HL-60 (cell line): ENCODE measurements around the gene HSFX2.

Experiments
- GABPA ChIP-seq: IDR thresholded peaks from 2 replicates; pipeline ENCODE4 v1.6.1; 2012; ENCODE audit warnings: low read depth
- POLR2AphosphoS5 ChIP-seq: IDR thresholded peaks from 2 replicates; pipeline ENCODE4 v1.6.1; 2012; ENCODE audit warnings: low read depth
- TF ChIP-seq, protein P1 (sequence below): IDR thresholded peaks from one replicate; pipeline ENCODE4 v1.5.1; 2011; ENCODE audit warnings: low read length, control low read depth, inconsistent platforms; ENCODE audit not compliant: insufficient read depth
- TF ChIP-seq, protein P2 (sequence below): IDR thresholded peaks from 2 replicates; pipeline ENCODE4 v1.6.1; 2012; ENCODE audit warnings: low read depth; ENCODE audit not compliant: insufficient replicate concordance

DNA sequence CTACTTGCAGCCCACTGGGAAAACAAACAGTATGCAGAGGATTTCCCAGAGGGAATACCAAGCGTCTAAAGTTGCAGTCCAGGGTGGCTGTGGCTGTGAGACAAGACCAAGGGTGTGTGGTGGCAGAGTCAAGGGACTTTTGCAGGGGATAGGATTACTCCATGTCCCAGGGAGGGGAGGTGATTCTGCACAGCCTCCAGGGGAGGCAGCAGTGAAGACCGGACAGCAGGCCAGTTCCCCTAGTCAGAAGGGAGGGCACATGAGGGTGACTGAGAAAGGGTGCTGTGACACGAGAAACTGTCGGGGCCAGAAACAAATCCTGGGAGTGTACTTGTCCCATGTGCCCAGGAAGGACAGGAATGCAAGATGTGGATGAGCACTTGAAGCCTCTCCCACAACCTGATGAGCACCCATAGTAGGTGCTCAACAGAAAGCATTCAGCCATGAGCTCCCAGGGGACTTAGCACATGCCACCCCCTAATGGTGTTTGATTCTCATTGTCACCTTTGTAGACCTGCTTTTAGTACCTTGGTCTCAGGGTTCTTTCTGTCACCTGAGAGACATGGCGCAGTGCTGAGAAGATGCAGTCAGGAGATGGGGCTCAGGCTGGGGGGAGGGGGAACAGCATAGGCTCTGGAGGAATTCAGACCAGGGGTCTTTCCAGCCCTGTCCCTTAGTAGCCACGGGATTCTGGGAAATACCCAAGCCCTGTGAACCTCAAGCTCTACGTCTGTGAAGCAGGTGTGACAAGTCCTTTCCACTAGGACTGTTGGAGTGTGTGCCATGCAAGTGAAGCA lies 27.3 kb downstream of the HSFX2 start:
- TF ChIP-seq, protein P1, sequence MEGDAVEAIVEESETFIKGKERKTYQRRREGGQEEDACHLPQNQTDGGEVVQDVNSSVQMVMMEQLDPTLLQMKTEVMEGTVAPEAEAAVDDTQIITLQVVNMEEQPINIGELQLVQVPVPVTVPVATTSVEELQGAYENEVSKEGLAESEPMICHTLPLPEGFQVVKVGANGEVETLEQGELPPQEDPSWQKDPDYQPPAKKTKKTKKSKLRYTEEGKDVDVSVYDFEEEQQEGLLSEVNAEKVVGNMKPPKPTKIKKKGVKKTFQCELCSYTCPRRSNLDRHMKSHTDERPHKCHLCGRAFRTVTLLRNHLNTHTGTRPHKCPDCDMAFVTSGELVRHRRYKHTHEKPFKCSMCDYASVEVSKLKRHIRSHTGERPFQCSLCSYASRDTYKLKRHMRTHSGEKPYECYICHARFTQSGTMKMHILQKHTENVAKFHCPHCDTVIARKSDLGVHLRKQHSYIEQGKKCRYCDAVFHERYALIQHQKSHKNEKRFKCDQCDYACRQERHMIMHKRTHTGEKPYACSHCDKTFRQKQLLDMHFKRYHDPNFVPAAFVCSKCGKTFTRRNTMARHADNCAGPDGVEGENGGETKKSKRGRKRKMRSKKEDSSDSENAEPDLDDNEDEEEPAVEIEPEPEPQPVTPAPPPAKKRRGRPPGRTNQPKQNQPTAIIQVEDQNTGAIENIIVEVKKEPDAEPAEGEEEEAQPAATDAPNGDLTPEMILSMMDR, result no peak
- TF ChIP-seq POLR2AphosphoS5, result no peak
- TF ChIP-seq, protein P2, sequence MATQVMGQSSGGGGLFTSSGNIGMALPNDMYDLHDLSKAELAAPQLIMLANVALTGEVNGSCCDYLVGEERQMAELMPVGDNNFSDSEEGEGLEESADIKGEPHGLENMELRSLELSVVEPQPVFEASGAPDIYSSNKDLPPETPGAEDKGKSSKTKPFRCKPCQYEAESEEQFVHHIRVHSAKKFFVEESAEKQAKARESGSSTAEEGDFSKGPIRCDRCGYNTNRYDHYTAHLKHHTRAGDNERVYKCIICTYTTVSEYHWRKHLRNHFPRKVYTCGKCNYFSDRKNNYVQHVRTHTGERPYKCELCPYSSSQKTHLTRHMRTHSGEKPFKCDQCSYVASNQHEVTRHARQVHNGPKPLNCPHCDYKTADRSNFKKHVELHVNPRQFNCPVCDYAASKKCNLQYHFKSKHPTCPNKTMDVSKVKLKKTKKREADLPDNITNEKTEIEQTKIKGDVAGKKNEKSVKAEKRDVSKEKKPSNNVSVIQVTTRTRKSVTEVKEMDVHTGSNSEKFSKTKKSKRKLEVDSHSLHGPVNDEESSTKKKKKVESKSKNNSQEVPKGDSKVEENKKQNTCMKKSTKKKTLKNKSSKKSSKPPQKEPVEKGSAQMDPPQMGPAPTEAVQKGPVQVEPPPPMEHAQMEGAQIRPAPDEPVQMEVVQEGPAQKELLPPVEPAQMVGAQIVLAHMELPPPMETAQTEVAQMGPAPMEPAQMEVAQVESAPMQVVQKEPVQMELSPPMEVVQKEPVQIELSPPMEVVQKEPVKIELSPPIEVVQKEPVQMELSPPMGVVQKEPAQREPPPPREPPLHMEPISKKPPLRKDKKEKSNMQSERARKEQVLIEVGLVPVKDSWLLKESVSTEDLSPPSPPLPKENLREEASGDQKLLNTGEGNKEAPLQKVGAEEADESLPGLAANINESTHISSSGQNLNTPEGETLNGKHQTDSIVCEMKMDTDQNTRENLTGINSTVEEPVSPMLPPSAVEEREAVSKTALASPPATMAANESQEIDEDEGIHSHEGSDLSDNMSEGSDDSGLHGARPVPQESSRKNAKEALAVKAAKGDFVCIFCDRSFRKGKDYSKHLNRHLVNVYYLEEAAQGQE, result no peak
- no peak for TF ChIP-seq GABPA
